RWPE1 (cell line): ENCODE measurements around the gene LPAR1.

Experiments
- CTCF ChIA-PET: fragments of 350-600 bp; sonication (Branson Sonifier 250); formaldehyde crosslinking; extraction: SDS; loops from one replicate; lab custom pipeline; 2021; lab: Yijun Ruan, JAX
- POLR2A ChIA-PET: fragments of 400-600 bp; formaldehyde crosslinking; extraction: SDS; loops from one replicate; lab custom pipeline; 2020; ENCODE audit warnings: antibody characterized with exemption; ENCODE audit not compliant: low non-redundant PET; lab: Yijun Ruan, JAX
- DNase-seq: peaks from one replicate; pipeline ENCODE4 v3.0.0; 2012; ENCODE audit warnings: low spot score
- H3K27ac ChIP-seq: fragments of 450-650 bp; 2 replicates; pipeline ENCODE4 v1.5.1; 2017
- CTCF ChIP-seq: fragments of 450-650 bp; conservative IDR thresholded peaks from 2 replicates; pipeline ENCODE4 v1.5.1; 2017; ENCODE audit warnings: low read depth, mild to moderate bottlenecking

Gene LPAR1

DNA sequence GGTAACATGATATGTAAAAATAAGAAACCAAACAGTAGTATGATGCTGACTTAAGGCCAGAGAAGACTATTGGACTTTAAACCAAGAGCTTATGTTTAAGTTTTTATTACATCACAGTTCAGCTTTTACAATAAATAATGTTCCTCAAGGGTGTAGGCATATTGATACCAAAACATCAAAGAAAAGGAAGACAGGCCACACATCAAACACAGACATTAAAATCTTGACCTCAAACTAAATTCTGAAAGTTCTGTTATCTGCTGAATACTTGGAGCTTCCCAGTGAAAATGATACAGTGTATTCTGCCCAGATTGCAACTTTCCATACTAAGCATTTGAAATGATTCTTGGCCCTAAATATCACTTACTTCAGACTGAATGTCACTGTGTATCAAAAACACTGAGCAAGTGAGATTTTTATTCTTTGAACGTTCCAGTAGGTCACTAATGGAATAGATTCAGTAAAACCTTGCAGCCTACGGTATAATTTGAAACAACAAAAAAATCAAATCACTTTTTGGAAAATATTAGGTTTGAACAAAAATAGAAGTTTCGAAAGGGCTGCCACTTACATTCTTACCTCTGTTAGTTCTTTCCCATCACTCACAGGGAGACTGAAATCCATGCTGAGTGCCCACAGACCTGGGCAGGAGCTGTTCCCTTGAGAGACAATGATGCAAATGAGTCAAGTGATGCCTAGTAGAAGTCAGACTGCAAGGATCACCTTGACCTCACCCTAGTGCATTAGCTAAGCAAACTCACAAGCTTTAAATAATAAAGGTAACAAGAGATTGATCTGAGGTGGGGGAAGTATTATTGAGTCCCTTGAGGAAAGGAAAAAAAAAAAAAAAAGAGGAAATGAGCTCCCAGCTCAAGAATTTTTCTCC is 2.5 kb downstream of the LPAR1 start:
- no peak for DNase-seq
- ChIA-PET CTCF (interaction anchor here (0.6 to 1.4 kb wide), 9 partner anchors 9 to 593 kb away, joined by 3 to 6 read pairs (median 3); no protein-coding TSS in a partner anchor), POLR2A (no interaction called here)
- no peak overlapping the region for H3K27ac ChIP-seq
- TF ChIP-seq CTCF = no peak

GRCh38 chr9:111034898-111035539 is 3.3 kb downstream of the LPAR1 start:
- no peak overlapping the region for H3K27ac ChIP-seq
- TF ChIP-seq CTCF = no peak
- POLR2A ChIA-PET = no interaction called here
- CTCF ChIA-PET = interaction anchor here (0.6 to 1.4 kb wide), 4 partner anchors 213 to 396 kb away, joined by 3 to 6 read pairs (median 5); no protein-coding TSS in a partner anchor
- no peak for DNase-seq

DNA sequence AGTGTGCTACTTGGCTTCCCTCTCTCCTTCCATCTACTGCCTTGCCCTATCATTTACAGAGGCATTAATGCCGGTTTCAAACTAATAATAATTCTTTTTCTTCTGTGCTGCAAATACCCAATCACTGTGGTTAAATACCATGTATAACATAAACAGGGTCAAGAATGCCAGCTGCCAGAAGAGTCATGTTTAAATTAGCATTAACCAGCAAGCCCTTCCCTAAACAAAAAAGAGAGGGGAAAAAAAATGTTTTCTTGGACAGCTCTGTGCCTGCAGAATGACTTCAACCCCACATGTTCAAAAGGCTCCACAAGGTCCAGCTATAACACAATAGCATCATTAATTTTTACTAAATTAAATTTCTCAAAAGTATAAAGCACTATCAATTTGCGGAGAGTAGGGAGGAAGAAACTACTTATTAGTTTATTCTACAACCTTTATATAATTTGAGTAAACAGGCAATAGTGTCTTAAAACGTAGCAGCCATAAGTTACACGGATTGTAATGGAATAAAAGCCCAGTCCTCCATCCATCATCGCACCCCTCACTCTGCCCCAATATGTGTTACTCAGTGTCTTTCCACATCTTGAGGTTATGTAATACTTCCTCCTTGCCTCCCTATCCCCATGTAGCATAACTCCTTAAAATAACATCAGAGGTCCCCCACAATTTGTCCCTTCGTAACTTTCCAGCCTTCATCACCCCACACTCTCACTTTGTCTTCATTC is 3.9 kb downstream of the LPAR1 start:
- DNase-seq = no peak
- no peak for TF ChIP-seq CTCF
- ChIA-PET CTCF (interaction anchor here (0.6 kb wide), 4 partner anchors 178 to 373 kb away, joined by 3 to 6 read pairs (median 4); no protein-coding TSS in a partner anchor), POLR2A (no interaction called here)
- H3K27ac ChIP-seq = no peak overlapping the region

DNA sequence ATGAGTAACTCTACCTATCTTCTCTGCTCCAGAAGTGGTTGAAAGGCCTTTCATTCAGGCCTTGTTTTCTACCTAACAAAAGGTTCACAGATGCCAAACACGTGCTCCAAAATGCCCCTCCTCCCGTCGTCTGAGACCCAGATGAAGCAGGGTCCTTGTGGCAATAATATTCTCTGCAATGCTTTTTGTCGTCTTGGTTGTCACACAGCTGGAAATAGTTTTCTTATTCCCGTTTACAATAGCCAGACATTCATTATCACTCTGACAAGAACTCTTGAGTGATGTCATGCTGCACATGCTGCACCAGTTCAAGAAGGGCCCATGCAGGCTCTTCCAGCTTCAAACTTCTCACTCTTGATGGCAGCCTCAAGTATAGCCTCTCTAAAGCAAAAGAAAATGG is 7.8 kb downstream of the LPAR1 start:
- ChIA-PET CTCF (interaction anchor here (0.7 kb wide), 1 partner anchor 55 kb away, joined by 3 read pairs; no protein-coding TSS in a partner anchor), POLR2A (no interaction called here)
- H3K27ac ChIP-seq = no peak overlapping the region
- DNase-seq = no peak
- TF ChIP-seq CTCF = no peak

- H3K27ac ChIP-seq = no peak overlapping the region
- DNase-seq = no peak
- no peak for TF ChIP-seq CTCF
- ChIA-PET POLR2A (no interaction called here), CTCF (no interaction called here)
Measured at GRCh38 chr9:111029260-111029659, 9.0 kb downstream of the LPAR1 start.

- CTCF ChIA-PET = interaction anchor here (0.5 kb wide), 1 partner anchor 55 kb away, joined by 3 read pairs; no protein-coding TSS in a partner anchor
- TF ChIP-seq CTCF = no peak
Measured at GRCh38 chr9:111027798-111028197, 10.5 kb downstream of the LPAR1 start.

More at GRCh38 chr9:111027798-111028197, 10.5 kb downstream of the LPAR1 start:
- no peak for DNase-seq
- H3K27ac ChIP-seq = no peak overlapping the region
- POLR2A ChIA-PET = no interaction called here
